ENCODE results near the gene CFAP298. TPM values are rescaled to one million over a fixed set of nuclear protein-coding genes. Genes with fewer than 3 reads are reported as not detected.

CFAP298 gene
- total RNA-seq, 1 experiment from 2014 or later, result 35.5 TPM

DNA sequence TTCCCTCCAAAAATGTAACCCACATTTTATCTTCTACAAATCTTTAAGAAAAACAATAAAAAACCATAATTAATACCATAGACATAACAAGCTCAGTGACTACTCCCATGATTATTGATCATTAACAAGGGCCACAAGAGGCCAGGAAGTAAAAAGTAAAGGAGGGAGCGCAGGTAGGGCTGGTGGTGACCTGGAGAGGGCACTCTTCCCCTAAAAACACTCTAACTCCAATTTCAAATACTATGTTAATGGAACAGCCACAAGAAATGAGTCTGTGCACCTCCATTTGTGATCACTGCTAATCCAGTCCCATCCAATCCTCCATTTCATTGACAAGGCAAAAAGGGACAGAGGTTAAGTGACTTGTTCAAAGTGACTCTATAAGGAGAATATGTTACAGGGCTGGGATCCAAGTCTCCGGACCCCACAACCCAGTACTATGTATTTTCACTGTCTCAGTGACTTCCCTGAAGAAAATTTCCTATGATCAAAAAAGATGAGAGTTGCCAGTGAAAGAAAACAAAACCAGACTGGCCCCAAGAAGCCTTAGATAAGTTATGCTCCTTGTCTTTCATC lies 41.2 kb upstream of the CFAP298 start:
- Histone ChIP-seq H3K27ac (no peak overlapping the region), H3K27me3 (ENCODE audit: insufficient read depth, low read depth) (no peaks in the 10 kb centered on the region), H3K4me1 (replicated peaks; ENCODE audit: insufficient read depth) (no peaks in the 10 kb centered on the region), H3K9me2 (ENCODE audit: insufficient read depth) (no peaks in the 10 kb centered on the region), H3K9me3 (ENCODE audit: insufficient read depth, low read depth) (no peaks in the 10 kb centered on the region), H2AFZ (no peak overlapping the region), H4K20me1 (ENCODE audit: insufficient read depth) (no peaks in the 10 kb centered on the region), H3K4me2 (no peak overlapping the region), H3K79me2 (ENCODE audit: low read depth) (no peaks in the 10 kb centered on the region), H3K36me3 (ENCODE audit: low read depth) (no peaks in the 10 kb centered on the region), H3K4me3 (no peak overlapping the region), H3F3A (ENCODE audit: insufficient read depth, low read depth) (no peaks in the 10 kb centered on the region)
- no TSS peak for BruUV-seq (replicated peaks)
- TF ChIP-seq, protein P1, sequence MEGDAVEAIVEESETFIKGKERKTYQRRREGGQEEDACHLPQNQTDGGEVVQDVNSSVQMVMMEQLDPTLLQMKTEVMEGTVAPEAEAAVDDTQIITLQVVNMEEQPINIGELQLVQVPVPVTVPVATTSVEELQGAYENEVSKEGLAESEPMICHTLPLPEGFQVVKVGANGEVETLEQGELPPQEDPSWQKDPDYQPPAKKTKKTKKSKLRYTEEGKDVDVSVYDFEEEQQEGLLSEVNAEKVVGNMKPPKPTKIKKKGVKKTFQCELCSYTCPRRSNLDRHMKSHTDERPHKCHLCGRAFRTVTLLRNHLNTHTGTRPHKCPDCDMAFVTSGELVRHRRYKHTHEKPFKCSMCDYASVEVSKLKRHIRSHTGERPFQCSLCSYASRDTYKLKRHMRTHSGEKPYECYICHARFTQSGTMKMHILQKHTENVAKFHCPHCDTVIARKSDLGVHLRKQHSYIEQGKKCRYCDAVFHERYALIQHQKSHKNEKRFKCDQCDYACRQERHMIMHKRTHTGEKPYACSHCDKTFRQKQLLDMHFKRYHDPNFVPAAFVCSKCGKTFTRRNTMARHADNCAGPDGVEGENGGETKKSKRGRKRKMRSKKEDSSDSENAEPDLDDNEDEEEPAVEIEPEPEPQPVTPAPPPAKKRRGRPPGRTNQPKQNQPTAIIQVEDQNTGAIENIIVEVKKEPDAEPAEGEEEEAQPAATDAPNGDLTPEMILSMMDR (conservative IDR thresholded peaks at IDR 0.05), result peak; percentile 67
- no peak for TF ChIP-seq EZH2 (IDR thresholded peaks at IDR 0.05; ENCODE audit: low read depth)
- ChIA-PET CTCF (no interaction called here), POLR2A (ENCODE audit: unreplicated experiment) (no interaction called here)
- DNase-seq, result no peak
- intact Hi-C loops (cut with micrococcal nuclease; ENCODE audit: unreplicated experiment), result loop anchor here (2.0 to 5.0 kb wide), 3 partner anchors 119 to 543 kb away; partner anchors contain the start of gene PAXBP1

DNA sequence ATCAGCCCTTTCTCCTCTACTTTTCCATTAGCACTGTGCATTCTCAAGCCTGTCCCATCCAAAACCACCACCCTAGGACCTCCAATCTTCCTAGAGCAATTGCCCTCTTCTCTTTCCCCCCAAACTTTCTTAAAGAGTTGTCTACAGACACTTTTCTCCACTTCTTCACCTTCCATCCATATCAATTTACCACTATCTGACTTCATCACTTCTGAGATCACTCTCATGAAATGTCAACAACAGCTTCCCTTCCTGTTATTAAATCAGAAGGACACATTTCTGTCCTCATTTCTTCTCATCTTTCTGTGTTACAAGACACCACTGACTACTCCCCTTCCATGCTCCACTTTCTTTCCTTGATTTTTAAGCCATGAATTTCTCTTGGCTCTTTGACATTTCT lies 36.0 kb upstream of the CFAP298 start:
- no peaks in the 10 kb centered on the region for H3F3A ChIP-seq (ENCODE audit: insufficient read depth, low read depth)
- intact Hi-C loops (cut with micrococcal nuclease; ENCODE audit: unreplicated experiment), result no loop called here
- BruUV-seq (replicated peaks), result no TSS peak
- no peak overlapping the region for H3K4me3 ChIP-seq
- no peak overlapping the region for H3K27ac ChIP-seq
- TF ChIP-seq EZH2 (IDR thresholded peaks at IDR 0.05; ENCODE audit: low read depth), result no peak
- TF ChIP-seq, protein P1 (conservative IDR thresholded peaks at IDR 0.05), result no peak
- no peaks in the 10 kb centered on the region for H3K27me3 ChIP-seq (ENCODE audit: insufficient read depth, low read depth)
- H3K9me3 ChIP-seq (ENCODE audit: insufficient read depth, low read depth), result no peaks in the 10 kb centered on the region
- ChIA-PET POLR2A (ENCODE audit: unreplicated experiment) (no interaction called here), CTCF (no interaction called here)
- no peaks in the 10 kb centered on the region for H3K79me2 ChIP-seq (ENCODE audit: low read depth)
- H4K20me1 ChIP-seq (ENCODE audit: insufficient read depth), result no peaks in the 10 kb centered on the region
- no peaks in the 10 kb centered on the region for H3K9me2 ChIP-seq (ENCODE audit: insufficient read depth)
- H3K36me3 ChIP-seq (ENCODE audit: low read depth), result no peaks in the 10 kb centered on the region
- no peaks in the 10 kb centered on the region for H3K4me1 ChIP-seq (replicated peaks; ENCODE audit: insufficient read depth)
- DNase-seq, result no peak
- H2AFZ ChIP-seq, result no peak overlapping the region
- H3K4me2 ChIP-seq, result no peak overlapping the region

DNA sequence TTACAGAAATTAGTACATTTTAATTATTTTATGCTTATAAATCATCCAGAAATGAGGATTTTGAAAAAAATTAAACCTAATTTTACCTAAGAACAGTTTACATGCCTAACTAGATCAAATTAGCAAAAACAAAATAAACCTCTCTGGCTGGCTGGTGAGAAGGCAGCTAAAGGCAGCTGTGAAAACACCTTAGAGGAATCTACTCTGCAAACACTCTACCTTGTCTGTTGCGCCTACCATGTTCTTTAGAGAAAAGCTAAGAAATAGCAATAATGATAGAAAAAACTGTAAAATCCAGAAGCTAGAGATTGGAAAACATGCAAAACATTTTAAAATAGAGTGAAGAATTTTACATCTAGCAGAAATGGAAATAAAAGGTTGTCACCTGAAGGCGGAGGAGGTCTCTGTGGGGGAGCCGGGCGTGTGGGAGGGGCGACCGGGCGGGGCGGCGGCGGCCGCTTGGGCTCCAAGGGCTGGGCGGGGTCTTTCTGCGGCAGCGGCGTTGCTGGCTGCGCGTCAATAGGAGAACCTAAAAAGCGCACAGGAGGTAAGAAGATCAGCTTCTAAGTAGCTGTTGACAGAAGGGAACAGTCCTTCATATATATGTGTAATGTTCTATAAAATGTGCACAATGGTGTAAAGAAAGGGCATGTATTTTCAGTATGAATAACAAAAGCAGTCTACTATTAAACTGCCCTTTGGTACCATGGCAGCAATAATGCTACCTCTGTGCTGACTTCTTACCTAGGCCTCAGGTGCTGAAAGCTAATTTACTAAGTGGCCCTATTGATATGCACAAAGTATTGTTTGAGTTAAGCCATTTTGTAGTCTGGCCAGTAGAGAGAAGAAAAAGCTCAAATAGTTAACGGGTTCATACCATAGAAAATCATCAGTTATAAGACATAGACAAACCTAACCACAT lies 33.3 kb upstream of the CFAP298 start:
- POLR2A ChIA-PET (ENCODE audit: unreplicated experiment), result no interaction called here
- no peak for DNase-seq
- Histone ChIP-seq H2AFZ (no peak overlapping the region), H3K4me2 (no peak overlapping the region), H3F3A (ENCODE audit: insufficient read depth, low read depth) (no peaks in the 10 kb centered on the region), H3K36me3 (ENCODE audit: low read depth) (no peaks in the 10 kb centered on the region), H3K4me3 (no peak overlapping the region), H3K9me2 (ENCODE audit: insufficient read depth) (no peaks in the 10 kb centered on the region), H3K9me3 (ENCODE audit: insufficient read depth, low read depth) (no peaks in the 10 kb centered on the region), H3K79me2 (ENCODE audit: low read depth) (no peaks in the 10 kb centered on the region), H3K27me3 (ENCODE audit: insufficient read depth, low read depth) (no peaks in the 10 kb centered on the region), H3K27ac (no peak overlapping the region), H3K4me1 (replicated peaks; ENCODE audit: insufficient read depth) (no peaks in the 10 kb centered on the region), H4K20me1 (ENCODE audit: insufficient read depth) (no peaks in the 10 kb centered on the region)
- TF ChIP-seq EZH2 (IDR thresholded peaks at IDR 0.05; ENCODE audit: low read depth), result no peak
- TF ChIP-seq, protein P1 (conservative IDR thresholded peaks at IDR 0.05), result no peak
- CTCF ChIA-PET, result interaction anchor here (0.7 kb wide), 1 partner anchor 816 kb away, joined by 3 read pairs; no protein-coding TSS in a partner anchor
- no TSS peak for BruUV-seq (replicated peaks)
- intact Hi-C loops (cut with micrococcal nuclease; ENCODE audit: unreplicated experiment), result no loop called here
